ENCODE data around the gene KANTR.

GRCh38 chrX:53047228-53047627, 46.7 kb upstream of the KANTR start:
- TF ChIP-seq CTCF (IDR thresholded peaks at IDR 0.05): no peak
- TF ChIP-seq POLR2A (IDR thresholded peaks at IDR 0.05): no peak
